Glutamatergic neuron (in vitro differentiated cells): ENCODE measurements around the gene CLBA1. TPM values are rescaled to one million over a fixed set of nuclear protein-coding genes. Genes with fewer than 3 reads are reported as not detected.
A peak's percentile ranks its signal among the peaks of the same experiment; 100 is the strongest.

ENCODE experiments used
- DNase-seq: peaks from one replicate; pipeline ENCODE4 v3.0.0; 2022
- H3K27ac Mint-ChIP-seq: one replicate; pipeline ENCODE4 v1.8.0; 2020; ENCODE audit warnings: mild to moderate bottlenecking, mixed read lengths, inconsistent platforms; ENCODE audit not compliant: unreplicated experiment
- H3K27me3 Mint-ChIP-seq: one replicate; pipeline ENCODE4 v1.8.0; 2020; ENCODE audit warnings: mild to moderate bottlenecking, moderate library complexity, mixed read lengths, inconsistent platforms; ENCODE audit not compliant: unreplicated experiment
- H3K36me3 Mint-ChIP-seq: one replicate; pipeline ENCODE4 v1.8.0; 2020; ENCODE audit warnings: mild to moderate bottlenecking, mixed read lengths, inconsistent platforms; ENCODE audit not compliant: unreplicated experiment
- H3K4me1 Mint-ChIP-seq: one replicate; pipeline ENCODE4 v1.8.0; 2020; ENCODE audit warnings: mild to moderate bottlenecking, low read depth, mixed read lengths, inconsistent platforms; ENCODE audit not compliant: unreplicated experiment
- H3K4me3 Mint-ChIP-seq: one replicate; pipeline ENCODE4 v1.8.0; 2020; ENCODE audit warnings: mild to moderate bottlenecking, mixed read lengths, inconsistent platforms; ENCODE audit not compliant: unreplicated experiment
- H3K9me3 Mint-ChIP-seq: one replicate; pipeline ENCODE4 v1.8.0; 2020; ENCODE audit warnings: mild to moderate bottlenecking, moderate library complexity, mixed read lengths, inconsistent platforms; ENCODE audit not compliant: unreplicated experiment
- total RNA-seq: library from RNA; stranded (reverse); fragmentation: NEBNext Ultra II Directional; extraction: Animal tissue kit (Norgen Biotek cat#: 25700); gene quantifications from one replicate; pipeline ENCODE4 v1.2.1, GENCODE V29; 2021; ENCODE audit not compliant: unreplicated experiment
- TF ChIP-seq, protein P1 (sequence below): fragments of 200-600 bp; sonication (generic); IDR thresholded peaks from one replicate; pipeline ENCODE4 v1.5.0; 2021; ENCODE audit not compliant: partially characterized antibody, unreplicated experiment

Gene CLBA1
- total RNA-seq, 1 donor from 2014 or later, result 5.9 TPM

DNA sequence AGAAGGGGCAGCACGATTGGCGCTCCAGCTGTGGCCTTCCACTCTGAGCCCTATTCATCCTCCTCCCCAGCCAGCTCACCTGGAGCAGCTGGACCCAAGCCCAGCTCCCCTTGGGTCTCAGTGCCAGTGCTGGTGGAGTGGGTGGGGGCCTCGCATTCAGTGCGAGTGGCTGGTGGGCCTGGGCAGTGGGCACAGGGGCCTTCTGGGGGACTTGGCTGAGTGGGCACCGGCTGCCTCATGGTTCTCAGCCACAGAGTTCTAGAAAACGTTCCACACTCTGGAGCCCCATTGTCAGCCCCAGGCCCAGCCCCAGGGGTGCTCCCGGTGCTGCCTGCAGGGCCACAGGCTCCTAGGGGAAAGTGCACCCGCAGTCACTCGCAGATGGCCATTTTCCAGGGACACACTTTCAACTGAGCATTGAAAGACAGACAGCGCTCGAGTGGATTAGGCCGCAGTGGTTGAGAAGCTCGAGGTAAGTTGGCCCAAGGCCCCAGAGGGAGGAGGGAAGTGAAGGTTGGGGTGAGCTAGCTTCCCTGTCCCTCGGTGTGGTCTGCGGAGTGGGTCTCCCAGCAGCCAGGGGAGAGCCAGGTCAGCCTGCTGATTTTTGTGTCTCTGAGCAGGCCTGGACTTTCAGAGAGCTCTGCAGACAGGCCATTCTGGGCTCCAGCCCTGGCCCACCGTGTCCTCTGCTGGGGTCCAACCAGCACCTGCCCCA is 3.8 kb downstream of the CLBA1 start:
- peak; percentile 13 for DNase-seq
- Mint-ChIP-seq H3K27me3 (peaks cover 15% of the 10 kb centered on the region), H3K4me3 (no peak overlapping the region), H3K9me3 (peaks cover 9% of the 10 kb centered on the region), H3K27ac (no peak overlapping the region), H3K36me3 (peaks cover 11% of the 10 kb centered on the region), H3K4me1 (peaks cover 13% of the 10 kb centered on the region)
- TF ChIP-seq, protein P1, sequence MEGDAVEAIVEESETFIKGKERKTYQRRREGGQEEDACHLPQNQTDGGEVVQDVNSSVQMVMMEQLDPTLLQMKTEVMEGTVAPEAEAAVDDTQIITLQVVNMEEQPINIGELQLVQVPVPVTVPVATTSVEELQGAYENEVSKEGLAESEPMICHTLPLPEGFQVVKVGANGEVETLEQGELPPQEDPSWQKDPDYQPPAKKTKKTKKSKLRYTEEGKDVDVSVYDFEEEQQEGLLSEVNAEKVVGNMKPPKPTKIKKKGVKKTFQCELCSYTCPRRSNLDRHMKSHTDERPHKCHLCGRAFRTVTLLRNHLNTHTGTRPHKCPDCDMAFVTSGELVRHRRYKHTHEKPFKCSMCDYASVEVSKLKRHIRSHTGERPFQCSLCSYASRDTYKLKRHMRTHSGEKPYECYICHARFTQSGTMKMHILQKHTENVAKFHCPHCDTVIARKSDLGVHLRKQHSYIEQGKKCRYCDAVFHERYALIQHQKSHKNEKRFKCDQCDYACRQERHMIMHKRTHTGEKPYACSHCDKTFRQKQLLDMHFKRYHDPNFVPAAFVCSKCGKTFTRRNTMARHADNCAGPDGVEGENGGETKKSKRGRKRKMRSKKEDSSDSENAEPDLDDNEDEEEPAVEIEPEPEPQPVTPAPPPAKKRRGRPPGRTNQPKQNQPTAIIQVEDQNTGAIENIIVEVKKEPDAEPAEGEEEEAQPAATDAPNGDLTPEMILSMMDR, result no peak

GRCh38 chr14:104989951-104990303 is 4.3 kb downstream of the CLBA1 start:
- H3K36me3 Mint-ChIP-seq, result peaks cover 11% of the 10 kb centered on the region
- no peak overlapping the region for H3K27ac Mint-ChIP-seq
- peaks cover 16% of the 10 kb centered on the region for H3K27me3 Mint-ChIP-seq
- peaks cover 13% of the 10 kb centered on the region for H3K4me1 Mint-ChIP-seq
- DNase-seq, result peak; percentile 17
- H3K4me3 Mint-ChIP-seq, result no peak overlapping the region
- H3K9me3 Mint-ChIP-seq, result peaks cover 9% of the 10 kb centered on the region
- TF ChIP-seq, protein P1, result no peak

DNA sequence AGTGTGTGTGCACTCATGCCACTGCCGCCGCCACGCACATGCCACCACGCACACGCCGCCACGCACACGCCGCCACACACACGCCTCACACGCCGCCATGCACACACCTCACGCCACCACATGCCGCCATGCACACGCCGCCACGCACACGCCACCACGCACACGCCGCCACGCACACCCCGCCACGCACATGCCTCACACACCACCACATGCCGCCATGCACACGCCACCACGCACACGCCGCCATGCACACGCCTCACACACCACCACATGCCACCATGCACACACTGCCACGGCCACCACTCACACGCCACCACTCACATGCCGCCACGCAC is 6.3 kb downstream of the CLBA1 start:
- H3K36me3 Mint-ChIP-seq, result peaks cover 11% of the 10 kb centered on the region
- DNase-seq, result no peak
- H3K9me3 Mint-ChIP-seq, result peaks cover 9% of the 10 kb centered on the region
- peak overlapping the region; percentile 75 for H3K27ac Mint-ChIP-seq
- H3K4me3 Mint-ChIP-seq, result no peak overlapping the region
- H3K4me1 Mint-ChIP-seq, result peaks cover 13% of the 10 kb centered on the region
- TF ChIP-seq, protein P1, result no peak
- peaks cover 16% of the 10 kb centered on the region for H3K27me3 Mint-ChIP-seq

- H3K9me3 Mint-ChIP-seq, result peaks cover 9% of the 10 kb centered on the region
- H3K27me3 Mint-ChIP-seq, result peaks cover 18% of the 10 kb centered on the region
- peaks cover 11% of the 10 kb centered on the region for H3K36me3 Mint-ChIP-seq
- TF ChIP-seq, protein P1, result no peak
- H3K4me3 Mint-ChIP-seq, result no peak overlapping the region
- DNase-seq, result no peak
- peak overlapping the region; percentile 75 for H3K27ac Mint-ChIP-seq
- peaks cover 13% of the 10 kb centered on the region for H3K4me1 Mint-ChIP-seq
Measured at GRCh38 chr14:104992501-104992900, 6.9 kb downstream of the CLBA1 start.

GRCh38 chr14:104993306-104993705 is 7.7 kb downstream of the CLBA1 start:
- Mint-ChIP-seq H3K4me1 (peaks cover 13% of the 10 kb centered on the region), H3K36me3 (peaks cover 11% of the 10 kb centered on the region), H3K9me3 (peaks cover 9% of the 10 kb centered on the region), H3K4me3 (no peak overlapping the region), H3K27me3 (peaks cover 16% of the 10 kb centered on the region), H3K27ac (no peak overlapping the region)
- no peak for DNase-seq
- TF ChIP-seq, protein P1, result no peak
